ENCODE results near the gene TTR. TPM values are rescaled to one million over a fixed set of nuclear protein-coding genes. Genes with fewer than 3 reads are reported as not detected.

The TTR gene
- total and polyA plus RNA-seq, 2 of the 13 experiments (the other 11 are each of a cell fraction or from before 2014, with no cell fraction given): 91.3 to 496 TPM

- TF ChIP-seq HMGXB3 (CRISPR knock-in tag; IDR thresholded peaks at IDR 0.05; ENCODE audit: borderline replicate concordance) (no peak), ZNF629 (CRISPR knock-in tag; conservative IDR thresholded peaks at IDR 0.05) (no peak), RBFOX2 (IDR thresholded peaks at IDR 0.05; ENCODE audit: low read depth, low read length) (peak; percentile 60; the same call in 1 of the 2 replicates)
Measured at GRCh38 chr18:31592506-31593157, 955 bp downstream of the TTR start (continued).

- peak; percentile 59 for TF ChIP-seq RBFOX2 (IDR thresholded peaks at IDR 0.05; ENCODE audit: low read depth, low read length)
- no peak for TF ChIP-seq ZKSCAN5 (CRISPR knock-in tag; IDR thresholded peaks at IDR 0.05)
- WGBS (ENCODE audit: low lambda C conversion rate): 99% methylated on average over 5 of the region's 5 CpGs
- Histone ChIP-seq H3K9ac (ENCODE audit: insufficient read depth, low read depth, low read length) (no peak overlapping the region), H3K4me2 (ENCODE audit: low read depth, low read length) (peak overlapping the region; percentile 43), H4K20me1 (ENCODE audit: insufficient read depth, low read length) (no peaks in the 10 kb centered on the region), H3K27ac (ENCODE audit: extremely low read length, insufficient read depth, low read length) (peak overlapping the region; percentile 57), H3K79me2 (ENCODE audit: insufficient read depth, low read length) (peaks cover 7% of the 10 kb centered on the region), H3K9me3 (ENCODE audit: low read length) (no peaks in the 10 kb centered on the region), H3K4me1 (ENCODE audit: insufficient read depth, low read length) (peaks cover 69% of the 10 kb centered on the region), H2AFZ (ENCODE audit: low read length) (no peak overlapping the region), H3K36me3 (replicated peaks in 1 of 2; ENCODE audit: control insufficient read depth in 1 of 2, insufficient read depth in 2 of 2, low read length in 2 of 2) (peaks cover 2 to 43% of the 10 kb centered on the region in 2 experiments; a peak in 3 of 5 replicates), H3K27me3 (ENCODE audit: control insufficient read depth in 1 of 2, insufficient read depth in 2 of 2, low read length in 2 of 2) (no peaks in the 10 kb centered on the region), H3K4me3 (replicated peaks in 1 of 3; ENCODE audit: insufficient read depth in 1 of 3, low read depth in 2 of 3, low read length in 3 of 3) (peak overlapping the region in 1 of 3 experiments; percentile 17; a peak in 1 of 6 replicates)
- intact Hi-C loops (cut with micrococcal nuclease; ENCODE audit: unreplicated experiment) (loop anchor here (2.0 to 10.0 kb wide), 2 partner anchors 16 to 90 kb away; partner anchors contain the start of gene B4GALT6), in situ Hi-C loops (cut with HindIII; ENCODE audit: extremely low pct_ligation_motif_present, low pct_unique_long_range_greater_than_20kb) (no loop called here)
- CTCF ChIA-PET (ENCODE audit: low intra/inter-chr PET ratio, low total read pairs): no interaction called here
- BruUV-seq (replicated peaks): no TSS peak
- POLR2A ChIA-PET: interaction anchor here (2.1 to 2.8 kb wide), 2 partner anchors 8 to 11 kb away, joined by 5 to 15 read pairs; no protein-coding TSS in a partner anchor
- no peak for DNase-seq (ENCODE audit: low spot score)
- FAIRE-seq: no peak
- ATAC-seq: no peak
Measured at GRCh38 chr18:31595121-31595771, 3.6 kb downstream of the TTR start.

All from HepG2 (cell line).